Rectal smooth muscle tissue (tissue), 1 donor: ENCODE results near the gene PGBD4.

Experiments
- H3K27ac ChIP-seq: one replicate; pipeline ENCODE4 v1.7.0; 2013; ENCODE audit warnings: low read depth, low read length, inconsistent platforms
- H3K27me3 ChIP-seq: one replicate; pipeline ENCODE4 v1.7.0; 2013; ENCODE audit warnings: low read length; ENCODE audit not compliant: control insufficient read depth, insufficient read depth
- H3K36me3 ChIP-seq: one replicate; pipeline ENCODE4 v1.7.0; 2013; ENCODE audit warnings: low read length; ENCODE audit not compliant: control insufficient read depth, insufficient read depth
- H3K4me1 ChIP-seq: one replicate; pipeline ENCODE4 v1.7.0; 2013; ENCODE audit warnings: low read length; ENCODE audit not compliant: control insufficient read depth, insufficient read depth
- H3K4me3 ChIP-seq: one replicate; pipeline ENCODE4 v1.7.0; 2013; ENCODE audit warnings: low read length
- H3K9ac ChIP-seq: one replicate; pipeline ENCODE4 v1.7.0; 2013; ENCODE audit warnings: low read length

Gene PGBD4

GRCh38 chr15:34101366-34102174 is at the start of gene PGBD4, which contains the start of gene EMC7:
Gene PGBD4 (plus strand): TSS chr15:34102083. CDS start chr15:34102532, 449 bp downstream.
Gene EMC7 (minus strand): TSS chr15:34101862. CDS start chr15:34101839, 23 bp downstream.
- Histone ChIP-seq H3K4me1 (peaks cover 6% of the 10 kb centered on the region), H3K27me3 (no peaks in the 10 kb centered on the region), H3K27ac (peak within 1 kb of the TSS; percentile 89), H3K9ac (peak within 1 kb of the TSS; percentile 95), H3K4me3 (peak within 1 kb of the TSS; percentile 98), H3K36me3 (no peaks in the 10 kb centered on the region)

- H3K27ac ChIP-seq, result no peak overlapping the region
- no peaks in the 10 kb centered on the region for H3K36me3 ChIP-seq
- no peak overlapping the region for H3K9ac ChIP-seq
- no peaks in the 10 kb centered on the region for H3K4me1 ChIP-seq
- H3K27me3 ChIP-seq, result no peaks in the 10 kb centered on the region
- H3K4me3 ChIP-seq, result no peak overlapping the region
Measured at GRCh38 chr15:34054081-34054707, 47.7 kb upstream of the PGBD4 start.

- H3K4me1 ChIP-seq, result no peaks in the 10 kb centered on the region
- H3K9ac ChIP-seq, result no peak overlapping the region
- no peaks in the 10 kb centered on the region for H3K27me3 ChIP-seq
- no peak overlapping the region for H3K4me3 ChIP-seq
- H3K27ac ChIP-seq, result no peak overlapping the region
- H3K36me3 ChIP-seq, result no peaks in the 10 kb centered on the region
Measured at GRCh38 chr15:34055868-34056595, 45.9 kb upstream of the PGBD4 start.

DNA sequence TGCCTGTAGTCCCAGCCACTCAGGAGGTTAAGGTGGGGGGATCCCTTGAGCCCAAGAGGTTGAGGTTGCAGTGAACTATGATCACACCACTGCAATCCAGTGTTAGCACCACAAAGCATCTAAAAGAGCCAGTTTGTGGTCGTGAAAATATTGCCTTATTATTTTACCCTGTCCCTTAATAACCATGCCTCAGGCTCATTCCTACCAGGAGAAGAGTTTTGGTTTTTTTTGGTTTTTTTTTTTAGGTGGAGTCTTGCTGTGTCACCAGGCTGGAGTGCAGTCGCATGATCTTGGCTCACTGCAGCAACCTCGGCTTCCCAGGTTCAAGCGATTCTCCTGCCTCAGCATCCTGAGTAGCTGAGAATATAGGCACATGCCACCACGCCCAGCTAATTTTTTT is 45.0 kb upstream of the PGBD4 start:
- H3K27ac ChIP-seq, result no peak overlapping the region
- no peaks in the 10 kb centered on the region for H3K27me3 ChIP-seq
- H3K9ac ChIP-seq, result no peak overlapping the region
- no peaks in the 10 kb centered on the region for H3K4me1 ChIP-seq
- H3K36me3 ChIP-seq, result no peaks in the 10 kb centered on the region
- no peak overlapping the region for H3K4me3 ChIP-seq

DNA sequence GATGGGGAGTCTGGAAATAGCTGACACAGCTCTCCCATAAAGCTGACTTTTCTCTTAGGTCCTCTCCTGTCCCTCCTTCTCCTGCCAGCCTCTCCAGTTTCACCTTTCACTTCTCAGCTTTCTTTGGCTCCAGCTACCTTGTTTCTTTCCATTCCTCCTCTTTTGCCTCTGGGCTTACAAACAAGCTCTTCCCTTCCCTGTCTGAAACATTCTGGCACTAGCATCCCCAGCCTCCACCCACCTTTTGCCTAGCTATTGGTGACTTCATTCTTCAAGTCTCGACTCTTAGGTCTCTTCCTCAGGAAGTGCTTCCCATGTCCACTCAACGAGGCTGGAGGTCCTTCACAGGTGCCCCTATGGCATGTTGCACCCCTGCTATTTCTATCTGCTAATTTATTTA is 42.4 kb upstream of the PGBD4 start:
- Histone ChIP-seq H3K36me3 (no peaks in the 10 kb centered on the region), H3K27ac (no peak overlapping the region), H3K4me1 (no peaks in the 10 kb centered on the region), H3K27me3 (no peaks in the 10 kb centered on the region), H3K4me3 (no peak overlapping the region), H3K9ac (no peak overlapping the region)

DNA sequence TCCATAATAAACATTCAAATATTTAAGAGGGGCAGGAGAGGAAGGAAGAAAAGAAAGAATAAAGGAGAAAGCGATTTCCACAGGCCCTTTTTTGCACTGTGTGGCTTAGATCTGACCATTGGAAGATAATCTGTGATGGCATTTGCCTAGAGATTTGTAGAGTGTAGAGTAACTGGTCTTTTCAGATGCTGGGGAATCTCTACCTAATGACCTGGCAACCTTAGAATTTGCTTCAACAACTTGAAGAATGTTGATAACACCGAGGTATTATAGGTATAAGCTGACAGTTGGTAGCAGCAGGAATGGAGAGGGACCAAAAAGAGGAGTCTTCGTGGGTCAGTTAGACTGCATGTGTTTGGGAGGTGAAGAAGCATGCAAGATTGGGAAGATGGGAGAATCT is 41.9 kb upstream of the PGBD4 start:
- Histone ChIP-seq H3K9ac (no peak overlapping the region), H3K27me3 (no peaks in the 10 kb centered on the region), H3K4me1 (no peaks in the 10 kb centered on the region), H3K4me3 (no peak overlapping the region), H3K36me3 (no peaks in the 10 kb centered on the region), H3K27ac (no peak overlapping the region)

- Histone ChIP-seq H3K4me3 (no peak overlapping the region), H3K36me3 (no peaks in the 10 kb centered on the region), H3K27me3 (no peaks in the 10 kb centered on the region), H3K4me1 (no peaks in the 10 kb centered on the region), H3K27ac (no peak overlapping the region), H3K9ac (no peak overlapping the region)
Measured at GRCh38 chr15:34064438-34064837, 37.4 kb upstream of the PGBD4 start.

DNA sequence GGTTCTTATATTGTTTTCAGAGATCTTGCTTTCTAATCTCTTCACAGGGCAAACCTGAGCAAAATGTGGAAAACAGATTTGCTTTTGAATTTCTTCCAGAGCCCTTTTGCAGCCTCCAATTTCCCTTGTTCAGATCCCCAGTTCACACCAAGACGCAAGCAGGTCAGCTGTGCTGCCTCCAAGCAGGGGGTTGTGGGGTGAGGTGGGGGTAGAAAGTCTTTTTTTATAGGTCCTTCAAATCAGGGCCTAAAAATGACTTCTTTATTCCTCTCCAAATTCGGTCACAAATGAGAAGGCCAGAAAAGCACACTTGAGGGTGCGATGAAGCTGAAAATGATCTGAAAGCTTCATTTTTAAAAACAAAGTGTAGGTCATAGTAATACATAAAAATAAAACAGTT is 36.6 kb upstream of the PGBD4 start:
- no peaks in the 10 kb centered on the region for H3K4me1 ChIP-seq
- H3K27me3 ChIP-seq, result no peaks in the 10 kb centered on the region
- no peak overlapping the region for H3K27ac ChIP-seq
- no peaks in the 10 kb centered on the region for H3K36me3 ChIP-seq
- H3K4me3 ChIP-seq, result no peak overlapping the region
- no peak overlapping the region for H3K9ac ChIP-seq

- Histone ChIP-seq H3K27me3 (no peaks in the 10 kb centered on the region), H3K9ac (no peak overlapping the region), H3K27ac (no peak overlapping the region), H3K4me3 (no peak overlapping the region), H3K36me3 (no peaks in the 10 kb centered on the region), H3K4me1 (no peaks in the 10 kb centered on the region)
Measured at GRCh38 chr15:34065941-34066340, 35.9 kb upstream of the PGBD4 start.

GRCh38 chr15:34070003-34070402 is 31.9 kb upstream of the PGBD4 start:
- H3K4me1 ChIP-seq, result no peaks in the 10 kb centered on the region
- H3K36me3 ChIP-seq, result no peaks in the 10 kb centered on the region
- no peak overlapping the region for H3K9ac ChIP-seq
- no peak overlapping the region for H3K4me3 ChIP-seq
- no peaks in the 10 kb centered on the region for H3K27me3 ChIP-seq
- no peak overlapping the region for H3K27ac ChIP-seq

GRCh38 chr15:34076785-34077184 is 25.1 kb upstream of the PGBD4 start:
- Histone ChIP-seq H3K4me1 (no peaks in the 10 kb centered on the region), H3K4me3 (no peak overlapping the region), H3K27me3 (no peaks in the 10 kb centered on the region), H3K36me3 (no peaks in the 10 kb centered on the region), H3K9ac (no peak overlapping the region), H3K27ac (no peak overlapping the region)

DNA sequence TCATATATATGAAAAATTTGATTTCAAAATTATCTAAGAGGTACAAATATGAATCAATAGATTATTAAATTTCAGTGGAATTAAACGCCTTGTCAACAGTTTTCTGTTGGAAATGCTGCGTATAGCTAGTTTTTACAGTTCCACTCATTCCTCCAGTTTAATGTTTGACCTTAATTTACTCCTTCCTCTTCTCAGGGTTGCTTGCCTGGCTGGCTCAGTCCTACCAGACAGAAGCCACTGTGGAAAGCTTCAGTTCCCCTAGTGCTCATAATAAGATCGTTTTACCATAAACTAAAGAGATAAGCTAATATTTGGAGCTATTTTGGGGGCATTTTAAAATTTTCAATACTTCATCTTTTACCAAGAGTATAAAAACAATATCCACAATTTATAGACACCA is 23.0 kb upstream of the PGBD4 start:
- H3K27ac ChIP-seq, result no peak overlapping the region
- no peaks in the 10 kb centered on the region for H3K4me1 ChIP-seq
- no peak overlapping the region for H3K4me3 ChIP-seq
- H3K9ac ChIP-seq, result no peak overlapping the region
- no peaks in the 10 kb centered on the region for H3K36me3 ChIP-seq
- H3K27me3 ChIP-seq, result no peaks in the 10 kb centered on the region
